Smooth muscle cell (in vitro differentiated cells): ENCODE results near the gene ANKRD39. TPM values are rescaled to one million over a fixed set of nuclear protein-coding genes. Genes with fewer than 3 reads are reported as not detected.

Experiments used
- DNase-seq: peaks from one replicate; lab custom pipeline; 2025; ENCODE audit not compliant: unreplicated experiment; lab: John Stamatoyannopoulos, UW
- H2AFZ ChIP-seq: fragments of 200-600 bp; sonication (generic); 2 replicates; pipeline ENCODE4 v1.6.0; 2016; ENCODE audit warnings: antibody characterized with exemption, low read depth, mild to moderate bottlenecking
- H3F3A ChIP-seq: fragments of 200-600 bp; sonication (generic); 2 replicates; pipeline ENCODE4 v1.6.0; 2017; ENCODE audit warnings: antibody characterized with exemption, low read depth
- H3K27ac ChIP-seq: fragments of 200-600 bp; sonication (generic); 2 replicates; pipeline ENCODE4 v1.5.1; 2016; ENCODE audit warnings: low read depth, mild to moderate bottlenecking
- H3K27me3 ChIP-seq: fragments of 200-600 bp; sonication (generic); 2 replicates; pipeline ENCODE4 v1.6.1; 2016; ENCODE audit warnings: low read depth, mild to moderate bottlenecking
- H3K36me3 ChIP-seq: fragments of 200-600 bp; sonication (generic); 2 replicates; pipeline ENCODE4 v1.5.1; 2016; ENCODE audit warnings: low read depth
- H3K4me1 ChIP-seq: fragments of 200-600 bp; sonication (generic); 2 replicates; pipeline ENCODE4 v1.5.1; 2016; ENCODE audit warnings: low read depth
- H3K4me2 ChIP-seq: fragments of 200-600 bp; sonication (generic); 2 replicates; pipeline ENCODE4 v1.6.0; 2016; ENCODE audit warnings: mild to moderate bottlenecking
- H3K4me3 ChIP-seq: fragments of 200-600 bp; sonication (generic); 2 replicates; pipeline ENCODE4 v1.5.1; 2016; ENCODE audit warnings: mild to moderate bottlenecking
- H3K79me2 ChIP-seq: fragments of 200-600 bp; sonication (generic); 2 replicates; pipeline ENCODE4 v1.6.0; 2016; ENCODE audit warnings: low read depth, mild to moderate bottlenecking
- H3K9ac ChIP-seq: fragments of 200-600 bp; sonication (generic); 2 replicates; pipeline ENCODE4 v1.6.0; 2016; ENCODE audit warnings: low read depth
- H3K9me3 ChIP-seq: fragments of 200-600 bp; sonication (generic); replicated peaks from 2 replicates; pipeline ENCODE4 v1.5.1; 2016; ENCODE audit warnings: low read depth
- H4K20me1 ChIP-seq: fragments of 200-600 bp; sonication (generic); 2 replicates; pipeline ENCODE4 v1.6.0; 2016; ENCODE audit warnings: low read depth
- CTCF ChIP-seq: fragments of 200-600 bp; sonication (generic); IDR thresholded peaks from 2 replicates; pipeline ENCODE4 v1.5.1; 2017; ENCODE audit warnings: borderline replicate concordance, mild to moderate bottlenecking, antibody characterized with exemption; ENCODE audit not compliant: insufficient read depth, poor library complexity, severe bottlenecking
- WGBS: methylation state at CpG from one replicate; pipeline ENCODE4 v1.1.7; 2016; ENCODE audit warnings: low lambda C conversion rate; 5-methylcytosine and 5-hydroxymethylcytosine counted together
- polyA plus RNA-seq: library from polyadenylated mRNA; unstranded; fragments of >200 nt; fragmentation: Nextera tagmentation; extraction: Ambion mirVana; gene quantifications from 2 replicates; pipeline ENCODE4 v1.2.1, GENCODE V29; 2016
- total RNA-seq: library from RNA; depleted of rRNA; stranded (reverse); fragments of >200 nt; gene quantifications from 2 replicates; pipeline ENCODE4 v1.2.3, GENCODE V29; 2014

Gene ANKRD39
- total and polyA plus RNA-seq, 2 experiments from 2014 or later, result 7.9 to 16.5 TPM

- Histone ChIP-seq H2AFZ (no peak overlapping the region), H3K27ac (peak overlapping the region; percentile 22), H3K9me3 (no peaks in the 10 kb centered on the region), H3F3A (peaks cover 15% of the 10 kb centered on the region), H3K4me1 (peaks cover 38% of the 10 kb centered on the region), H3K36me3 (no peaks in the 10 kb centered on the region), H3K27me3 (no peaks in the 10 kb centered on the region), H3K9ac (no peak overlapping the region), H4K20me1 (no peaks in the 10 kb centered on the region), H3K4me2 (no peak overlapping the region), H3K4me3 (no peak overlapping the region), H3K79me2 (no peaks in the 10 kb centered on the region)
- 81% methylated on average over 16 of the region's 16 CpGs for WGBS
- no peak for TF ChIP-seq CTCF
- no peak for DNase-seq
Measured at GRCh38 chr2:96876269-96877041, 18.6 kb upstream of the ANKRD39 start.

GRCh38 chr2:96875498-96876268 lies 17.9 kb upstream of the ANKRD39 start:
- Histone ChIP-seq H3K4me2 (peak overlapping the region; percentile 46), H3K9me3 (no peaks in the 10 kb centered on the region), H4K20me1 (no peaks in the 10 kb centered on the region), H3K79me2 (peaks cover 1% of the 10 kb centered on the region), H3F3A (peaks cover 22% of the 10 kb centered on the region), H3K27ac (peak overlapping the region; percentile 22), H3K4me1 (peaks cover 39% of the 10 kb centered on the region), H2AFZ (no peak overlapping the region), H3K4me3 (no peak overlapping the region), H3K27me3 (no peaks in the 10 kb centered on the region), H3K9ac (no peak overlapping the region), H3K36me3 (no peaks in the 10 kb centered on the region)
- TF ChIP-seq CTCF, result no peak
- DNase-seq, result no peak
- WGBS, result 30% methylated on average over 14 of the region's 14 CpGs

GRCh38 chr2:96874198-96874831 lies 16.5 kb upstream of the ANKRD39 start:
- H3K9me3 ChIP-seq, result no peaks in the 10 kb centered on the region
- H3K9ac ChIP-seq, result no peak overlapping the region
- DNase-seq, result no peak
- H3K4me1 ChIP-seq, result peaks cover 41% of the 10 kb centered on the region
- H3K36me3 ChIP-seq, result no peaks in the 10 kb centered on the region
- no peaks in the 10 kb centered on the region for H3K27me3 ChIP-seq
- H3K27ac ChIP-seq, result peak overlapping the region; percentile 67
- 64% methylated on average over 18 of the region's 18 CpGs for WGBS
- TF ChIP-seq CTCF, result no peak
- H3K79me2 ChIP-seq, result peaks cover 7% of the 10 kb centered on the region
- peaks cover 24% of the 10 kb centered on the region for H3F3A ChIP-seq
- peak overlapping the region; percentile 57 for H3K4me2 ChIP-seq
- H2AFZ ChIP-seq, result no peak overlapping the region
- H3K4me3 ChIP-seq, result no peak overlapping the region
- H4K20me1 ChIP-seq, result no peaks in the 10 kb centered on the region
